Activated CD8-positive, alpha-beta memory T cell treated with anti-CD3 and anti-CD28 coated beads for 24 hours (primary cell): ENCODE data around the gene MESD.
A peak's percentile ranks its signal among the peaks of the same experiment; 100 is the strongest.

Experiments used
- DNase-seq: peaks from one replicate; pipeline ENCODE4 v3.0.0-alpha.2; 2020

The MESD gene

DNA sequence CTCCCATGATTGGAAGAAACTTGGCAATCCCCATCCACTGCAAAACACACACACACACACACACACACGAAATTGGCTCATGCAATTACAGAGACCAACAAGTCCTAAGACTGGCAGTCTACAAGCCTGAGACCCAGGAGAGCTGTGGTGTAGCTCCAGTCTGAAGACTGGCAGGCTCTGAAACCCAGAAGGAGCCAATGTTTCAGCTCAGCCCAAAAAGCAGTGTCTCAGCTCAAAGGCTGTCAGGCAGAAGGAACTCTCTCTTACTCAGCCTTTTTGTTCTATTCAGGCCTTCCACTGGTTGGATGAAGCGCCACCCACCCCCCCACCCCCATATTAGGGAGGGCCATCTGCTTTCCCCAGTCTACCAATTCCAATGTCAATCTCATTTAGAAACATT lies 32.1 kb downstream of the MESD start:
- no peak for DNase-seq

- peak; percentile 66 for DNase-seq
Measured at GRCh38 chr15:80955571-80956452, 33.8 kb downstream of the MESD start.

DNA sequence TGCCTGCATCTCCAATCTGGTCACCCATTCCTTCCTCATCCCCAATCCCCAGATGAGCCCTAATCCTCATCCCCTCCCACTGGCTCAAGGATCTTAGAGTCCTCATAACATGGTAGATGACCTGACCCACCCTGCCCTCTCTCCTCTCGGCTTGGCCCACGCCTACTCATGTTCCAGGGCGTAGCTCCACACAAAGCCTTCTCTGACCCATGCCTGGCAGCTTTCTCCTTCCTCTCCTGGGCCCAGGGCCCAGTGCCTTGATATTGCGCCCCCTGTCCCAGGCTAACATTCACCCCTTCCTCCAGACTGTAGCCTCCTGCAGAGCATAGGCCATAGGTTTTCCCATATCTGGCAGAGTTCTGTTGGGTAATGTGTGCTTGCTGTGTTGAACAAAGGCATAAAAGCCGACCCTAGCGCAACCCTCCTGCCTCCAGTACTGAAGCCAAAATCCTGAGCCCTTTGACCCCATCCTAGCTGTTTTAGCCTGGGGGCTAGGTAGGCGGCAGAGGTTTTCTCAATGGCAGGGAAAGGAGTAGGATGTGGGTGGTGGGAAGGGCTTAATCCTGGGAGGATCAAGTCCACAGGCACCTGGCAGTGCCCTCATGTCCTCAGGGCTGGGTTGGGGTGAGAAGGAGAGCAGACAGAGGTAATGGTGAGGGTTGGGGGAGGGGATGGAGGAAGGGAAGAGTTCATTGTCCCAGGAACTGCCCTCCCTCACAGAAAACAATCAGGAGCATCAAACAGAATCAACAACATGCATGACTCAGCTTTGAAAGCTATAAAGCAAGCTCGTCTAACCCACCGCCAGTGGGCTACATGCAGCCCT lies 35.5 kb downstream of the MESD start:
- no peak for DNase-seq

GRCh38 chr15:80953001-80953952 lies 36.3 kb downstream of the MESD start:
- no peak for DNase-seq

DNA sequence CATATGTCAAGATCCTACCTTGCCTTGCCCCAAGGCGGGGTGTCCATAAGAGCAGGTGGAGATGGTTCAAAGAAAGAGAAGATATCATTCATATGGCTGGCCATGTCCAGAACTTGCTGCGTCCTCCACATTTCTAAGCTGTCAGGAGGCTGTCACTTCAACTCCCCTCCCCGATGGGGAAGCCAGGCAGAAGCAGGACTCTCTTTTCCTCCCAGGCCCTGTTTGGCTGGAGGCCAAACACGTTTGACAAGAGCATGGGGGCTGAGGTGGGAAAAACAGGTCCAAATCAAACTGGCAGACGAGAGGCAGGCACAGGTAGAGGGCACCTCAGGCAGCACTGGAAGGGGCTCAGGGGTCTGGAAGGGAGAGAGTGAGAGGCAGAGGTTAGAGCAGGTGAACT lies 37.7 kb downstream of the MESD start:
- DNase-seq: peak; percentile 41

- peak; percentile 30 for DNase-seq
Measured at GRCh38 chr15:80950291-80951078, 39.1 kb downstream of the MESD start.

DNA sequence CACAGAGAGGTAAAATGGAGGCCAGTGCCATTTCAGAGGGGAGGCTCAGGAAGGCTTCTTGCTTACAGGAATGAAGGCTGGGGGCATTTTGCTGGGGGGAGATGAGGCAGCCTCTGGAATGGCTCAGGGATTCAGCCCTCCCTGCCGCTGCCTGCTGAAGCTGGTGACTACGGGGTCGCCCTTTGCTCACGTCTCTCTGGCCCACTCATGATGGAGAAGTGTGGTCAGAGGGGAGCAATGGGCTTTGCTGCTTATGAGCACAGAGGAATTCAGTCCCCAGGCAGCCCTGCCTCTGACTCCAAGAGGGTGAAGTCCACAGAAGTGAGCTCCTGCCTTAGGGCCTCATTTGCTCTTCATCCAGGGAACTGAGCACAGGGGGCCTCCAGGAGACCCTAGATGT lies 39.9 kb downstream of the MESD start:
- no peak for DNase-seq

DNA sequence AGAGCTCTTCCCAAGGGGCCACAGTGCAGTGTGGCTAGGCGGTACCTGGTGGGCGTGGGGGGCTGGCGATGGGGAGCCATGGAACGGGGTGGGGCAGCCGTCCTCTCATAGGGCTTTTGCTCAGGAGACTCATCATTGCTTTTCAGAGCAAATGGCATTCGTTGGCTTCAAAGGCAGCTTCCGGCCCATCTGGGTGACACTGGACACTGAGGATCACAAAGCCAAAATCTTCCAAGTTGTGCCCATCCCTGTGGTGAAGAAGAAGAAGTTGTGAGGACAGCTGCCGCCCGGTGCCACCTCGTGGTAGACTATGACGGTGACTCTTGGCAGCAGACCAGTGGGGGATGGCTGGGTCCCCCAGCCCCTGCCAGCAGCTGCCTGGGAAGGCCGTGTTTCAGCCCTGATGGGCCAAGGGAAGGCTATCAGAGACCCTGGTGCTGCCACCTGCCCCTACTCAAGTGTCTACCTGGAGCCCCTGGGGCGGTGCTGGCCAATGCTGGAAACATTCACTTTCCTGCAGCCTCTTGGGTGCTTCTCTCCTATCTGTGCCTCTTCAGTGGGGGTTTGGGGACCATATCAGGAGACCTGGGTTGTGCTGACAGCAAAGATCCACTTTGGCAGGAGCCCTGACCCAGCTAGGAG lies 40.8 kb downstream of the MESD start:
- no peak for DNase-seq

DNA sequence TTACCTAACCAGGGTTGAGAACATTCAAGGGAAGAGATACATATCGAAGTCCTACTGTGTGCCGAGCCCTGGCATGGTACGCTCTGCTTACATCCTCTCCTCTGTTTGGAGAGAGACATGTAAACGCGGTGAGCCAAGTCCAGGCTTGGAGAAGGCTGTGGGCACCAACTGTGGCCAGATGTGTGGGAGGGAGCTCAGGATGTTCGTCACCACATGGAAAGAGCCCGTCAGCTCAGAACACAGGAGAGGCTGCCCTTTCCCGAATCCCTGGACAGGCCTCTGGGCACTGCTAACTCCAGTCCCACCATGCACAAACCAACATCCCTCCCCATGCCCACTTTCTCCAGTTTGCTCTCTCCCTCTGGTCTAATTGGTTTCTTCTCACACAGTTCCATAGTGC lies 43.0 kb downstream of the MESD start:
- peak; percentile 40 for DNase-seq

GRCh38 chr15:80945605-80946004 lies 44.0 kb downstream of the MESD start:
- no peak for DNase-seq

DNA sequence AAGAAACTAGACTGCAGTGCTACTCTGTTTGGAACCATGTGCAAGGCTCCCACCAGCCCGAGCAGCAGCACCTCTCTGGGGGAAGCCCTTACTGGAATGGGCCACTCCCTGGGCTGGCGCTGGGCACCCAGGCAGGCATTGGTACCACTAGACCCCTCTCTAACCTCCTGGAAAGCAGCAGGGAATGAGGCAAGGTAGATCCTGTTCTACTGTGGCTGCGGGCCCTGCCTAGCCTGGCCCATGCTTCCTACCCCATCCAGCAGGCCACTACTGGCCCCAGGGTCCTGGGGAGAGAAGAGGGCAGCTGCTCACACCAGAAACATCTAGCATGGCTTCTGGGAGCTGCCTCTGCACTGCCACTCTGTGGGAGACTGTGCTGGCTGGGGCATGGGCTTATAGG lies 44.8 kb downstream of the MESD start:
- peak; percentile 24 for DNase-seq

- peak; percentile 32 for DNase-seq
Measured at GRCh38 chr15:80942746-80943565, 46.7 kb downstream of the MESD start.

DNA sequence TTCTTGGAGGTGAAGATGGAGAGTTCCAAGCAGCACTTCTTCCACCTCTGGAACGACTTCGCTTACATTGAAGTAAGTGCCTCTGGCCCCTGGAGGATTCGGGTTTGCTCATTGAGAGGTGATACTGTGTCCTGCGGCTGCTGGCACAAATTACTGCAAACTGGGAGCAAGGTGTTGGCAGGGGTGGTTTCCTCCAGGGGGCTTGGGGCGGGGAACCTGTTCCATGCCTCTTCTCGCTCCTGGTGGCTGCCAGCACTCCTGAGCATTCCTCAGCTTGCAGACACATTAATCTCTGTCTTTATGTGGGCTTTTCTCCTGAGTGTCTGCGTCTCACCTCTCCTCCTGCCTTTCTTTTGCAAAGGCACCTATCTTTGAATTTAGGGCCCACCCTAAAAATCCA lies 47.4 kb downstream of the MESD start:
- peak; percentile 32 for DNase-seq

DNA sequence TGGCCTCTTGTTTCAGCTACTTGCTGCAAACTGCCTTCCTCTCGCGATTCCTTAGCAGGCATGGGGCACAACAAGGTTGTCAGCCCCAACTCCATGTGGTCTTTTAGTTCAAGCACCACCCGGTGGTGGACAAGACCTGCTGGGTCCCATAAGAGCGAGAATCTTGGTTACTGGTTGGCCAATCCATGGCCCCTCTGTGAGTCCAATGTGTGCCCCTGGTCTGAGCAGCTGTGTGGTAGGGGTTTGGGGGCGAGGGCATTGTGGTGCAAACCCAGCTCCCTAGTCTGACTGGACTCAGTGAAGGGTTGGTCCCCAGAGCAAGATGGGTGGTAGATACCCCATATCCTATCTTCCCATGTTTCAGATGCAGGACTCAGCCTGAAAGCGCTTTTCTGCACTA lies 48.8 kb downstream of the MESD start:
- DNase-seq: no peak

DNA sequence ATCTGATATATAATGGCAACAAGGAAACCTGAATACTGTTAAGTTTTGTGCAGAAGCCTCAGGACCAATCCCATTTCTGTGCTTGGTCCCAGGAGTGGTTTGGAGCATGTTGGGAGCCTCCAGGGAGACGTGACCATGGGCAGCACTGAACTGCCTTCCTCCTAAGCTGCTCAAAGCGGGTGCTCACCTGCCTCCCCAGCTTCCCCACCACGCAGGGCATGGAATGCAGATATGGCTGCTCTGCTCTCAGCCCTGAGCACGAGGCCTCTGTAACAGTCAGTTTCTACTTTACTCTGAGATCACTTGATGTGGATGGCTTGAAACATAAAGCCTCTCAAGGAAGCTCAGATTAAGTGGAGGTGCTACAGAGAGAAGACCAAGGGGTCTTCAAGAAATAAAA lies 49.3 kb downstream of the MESD start:
- no peak for DNase-seq

DNA sequence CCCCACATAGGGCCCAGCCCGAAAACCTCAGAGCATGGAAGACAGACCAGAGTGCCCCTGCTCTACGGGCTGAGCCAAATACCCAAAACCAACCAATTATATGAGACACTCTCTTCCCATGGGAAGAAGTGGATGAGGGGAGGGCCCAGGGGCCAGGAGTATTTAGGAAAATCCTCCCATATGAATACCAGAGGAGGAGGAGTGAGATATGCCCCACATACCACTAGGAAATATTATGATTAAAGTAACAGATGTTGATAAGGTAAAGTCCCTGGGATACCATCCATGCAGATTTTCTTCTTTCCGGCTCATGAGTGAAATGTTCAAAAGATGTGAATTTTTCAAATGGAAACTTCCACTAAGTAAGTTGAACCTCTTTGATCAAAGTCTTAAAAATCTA lies 50.4 kb downstream of the MESD start:
- DNase-seq: no peak

- no peak for DNase-seq
Measured at GRCh38 chr15:80937718-80938117, 51.9 kb downstream of the MESD start.

DNA sequence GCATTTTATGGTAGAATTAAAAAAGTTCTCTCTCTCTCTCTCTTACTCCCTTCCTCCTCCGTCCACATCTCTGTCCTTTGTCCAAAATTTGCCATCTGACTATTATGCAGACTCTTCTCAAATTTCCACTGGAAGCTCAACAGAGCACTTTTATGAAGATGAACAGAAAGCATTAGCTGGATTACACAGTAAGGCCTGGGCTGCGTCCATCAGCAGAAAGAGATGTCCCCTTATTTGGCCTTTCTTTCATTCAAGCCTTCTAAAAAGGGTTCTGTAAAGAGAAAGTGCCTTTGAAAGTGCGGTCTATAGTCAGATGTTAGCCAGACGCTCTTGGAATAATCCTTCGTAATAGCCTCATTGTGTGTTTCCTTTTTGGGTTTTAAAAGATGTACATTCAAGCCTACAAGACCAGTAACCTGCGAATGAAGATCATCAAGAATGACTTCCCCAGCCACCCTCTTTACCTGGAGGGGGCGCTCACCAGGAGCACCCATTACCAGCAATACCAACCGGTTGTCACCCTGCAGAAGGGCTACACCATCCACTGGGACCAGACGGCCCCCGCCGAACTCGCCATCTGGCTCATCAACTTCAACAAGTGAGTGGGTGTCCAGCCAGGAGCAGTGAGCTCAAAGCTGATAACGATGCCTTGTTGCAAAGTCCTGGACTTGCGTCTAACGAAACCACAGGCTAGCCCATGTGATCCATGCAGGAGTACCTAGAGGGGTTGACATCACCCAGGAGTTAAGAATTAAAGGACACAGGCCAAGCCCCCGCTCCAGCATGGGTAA lies 53.1 kb downstream of the MESD start:
- DNase-seq: no peak

GRCh38 chr15:80934761-80935221 lies 54.8 kb downstream of the MESD start:
- DNase-seq: no peak

GRCh38 chr15:80932989-80933388 lies 56.6 kb downstream of the MESD start:
- DNase-seq: no peak
